Measurements from ENCODE around the gene RITA1. TPM values are rescaled to one million over a fixed set of nuclear protein-coding genes. Genes with fewer than 3 reads are reported as not detected.

Gene RITA1
- total RNA-seq, 1 donor from 2014 or later = 15.5 TPM

DNA sequence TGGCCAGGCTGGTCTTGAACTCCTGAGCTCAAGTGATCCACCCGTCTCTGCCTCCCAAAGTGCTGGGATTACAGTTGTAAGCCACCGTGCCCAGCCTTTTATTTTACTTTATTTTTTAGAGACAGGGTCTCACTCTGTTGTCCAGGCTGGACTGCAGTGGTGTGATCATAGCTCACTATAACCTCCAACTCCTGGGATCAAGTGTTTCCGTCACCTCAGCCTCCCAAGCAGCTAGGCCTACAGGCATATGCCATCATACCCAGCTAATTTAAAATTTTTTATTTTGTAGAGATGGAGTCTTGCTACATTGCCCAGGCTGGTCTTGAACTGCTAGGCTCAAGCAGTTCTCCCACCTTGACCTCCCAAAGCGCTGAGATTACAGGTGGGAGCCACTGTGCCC, 39.4 kb downstream of the RITA1 start:
- no peak for DNase-seq (ENCODE audit: low spot score)
- H3K27ac Mint-ChIP-seq (ENCODE audit: unreplicated experiment) = no peak overlapping the region
- TF ChIP-seq CTCF (IDR thresholded peaks at IDR 0.05) = no peak
- peaks cover under 1% of the 10 kb centered on the region for H3K36me3 Mint-ChIP-seq (ENCODE audit: low read depth)
- H3K4me3 Mint-ChIP-seq (ENCODE audit: unreplicated experiment) = no peak overlapping the region
- H3K27me3 Mint-ChIP-seq (ENCODE audit: low read depth) = no peaks in the 10 kb centered on the region
- H3K9me3 Mint-ChIP-seq (ENCODE audit: low read depth) = no peaks in the 10 kb centered on the region
- H3K4me1 Mint-ChIP-seq (ENCODE audit: low read depth) = peaks cover 59% of the 10 kb centered on the region

GRCh38 chr12:113226696-113227568, 41.4 kb downstream of the RITA1 start:
- H3K4me3 Mint-ChIP-seq (ENCODE audit: unreplicated experiment) = no peak overlapping the region
- H3K9me3 Mint-ChIP-seq (ENCODE audit: low read depth) = no peaks in the 10 kb centered on the region
- H3K27me3 Mint-ChIP-seq (ENCODE audit: low read depth) = no peaks in the 10 kb centered on the region
- H3K4me1 Mint-ChIP-seq (ENCODE audit: low read depth) = peaks cover 65% of the 10 kb centered on the region
- TF ChIP-seq CTCF (IDR thresholded peaks at IDR 0.05) = no peak
- H3K36me3 Mint-ChIP-seq (ENCODE audit: low read depth) = peaks cover 2% of the 10 kb centered on the region
- H3K27ac Mint-ChIP-seq (ENCODE audit: unreplicated experiment) = peak overlapping the region; percentile 74
- DNase-seq (ENCODE audit: low spot score) = peak; percentile 34

DNA sequence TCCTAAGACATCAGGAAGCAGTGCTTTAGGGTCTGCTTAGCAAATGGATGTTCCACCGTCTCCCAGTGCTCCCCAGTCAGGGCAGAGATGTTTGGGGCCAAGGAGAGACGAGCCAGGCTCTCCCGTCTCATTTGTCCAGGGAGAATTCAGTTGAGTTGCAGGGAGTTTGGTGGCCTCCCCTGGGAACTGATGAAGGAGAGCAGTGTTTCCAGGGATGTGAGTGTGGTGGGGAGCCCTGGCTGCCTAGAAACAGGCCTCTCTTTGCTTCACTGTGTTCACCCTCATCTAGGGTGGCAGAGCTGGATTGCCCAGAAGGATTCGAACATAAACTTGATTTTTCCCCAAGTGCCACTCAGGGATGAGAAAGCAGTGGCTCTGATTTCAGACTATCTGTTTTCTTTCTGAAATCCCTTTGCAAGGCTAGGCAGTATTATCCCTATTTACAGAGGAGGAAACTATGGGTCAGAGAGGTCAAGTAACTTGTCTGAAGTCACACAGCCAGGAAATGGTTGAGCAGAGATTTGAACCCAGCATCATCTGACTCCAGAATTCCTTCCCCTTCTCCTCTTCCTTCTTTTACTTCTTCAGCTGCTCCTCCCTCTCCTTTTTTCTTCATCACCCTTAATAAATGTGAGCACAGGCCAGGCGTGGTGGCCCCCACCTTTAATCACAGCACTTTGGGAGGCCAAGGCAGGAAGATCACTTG, 42.3 kb downstream of the RITA1 start:
- Mint-ChIP-seq H3K36me3 (ENCODE audit: low read depth) (peaks cover 2% of the 10 kb centered on the region), H3K4me1 (ENCODE audit: low read depth) (peaks cover 65% of the 10 kb centered on the region), H3K9me3 (ENCODE audit: low read depth) (no peaks in the 10 kb centered on the region), H3K4me3 (ENCODE audit: unreplicated experiment) (no peak overlapping the region), H3K27ac (ENCODE audit: unreplicated experiment) (peak overlapping the region; percentile 51), H3K27me3 (ENCODE audit: low read depth) (no peaks in the 10 kb centered on the region)
- DNase-seq (ENCODE audit: low spot score) = peak; percentile 42
- no peak for TF ChIP-seq CTCF (IDR thresholded peaks at IDR 0.05)

DNA sequence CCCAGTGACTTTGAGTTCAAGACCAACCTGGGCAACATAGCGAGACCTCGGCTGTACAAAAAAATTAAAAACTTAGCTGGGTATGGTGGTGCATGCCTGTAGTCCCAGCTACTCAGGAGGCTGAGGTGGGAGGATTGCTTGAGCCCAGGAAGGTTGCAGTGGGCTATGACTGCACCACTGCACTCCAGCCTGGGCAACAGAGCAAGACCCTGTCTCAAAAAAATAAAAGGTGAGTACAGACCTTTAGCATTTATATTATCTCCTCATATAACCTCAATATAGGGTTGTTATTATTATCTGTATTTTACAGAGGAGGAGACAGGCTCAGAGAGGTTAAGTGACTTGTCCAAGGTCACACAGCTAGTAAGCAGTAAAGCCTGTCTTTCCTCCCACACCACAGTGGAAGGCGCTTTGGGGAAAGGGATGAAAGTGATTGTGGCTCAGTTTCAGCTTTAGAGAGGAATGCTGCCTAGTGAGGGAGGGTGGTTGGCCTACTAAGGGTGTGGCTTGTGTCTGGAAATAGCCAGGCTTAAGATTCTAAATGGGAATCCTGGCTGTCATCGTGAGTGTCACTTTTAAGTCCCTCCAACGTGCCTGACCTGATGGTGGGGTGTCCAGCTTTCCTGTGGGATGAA, 43.0 kb downstream of the RITA1 start:
- TF ChIP-seq CTCF (IDR thresholded peaks at IDR 0.05) = no peak
- Mint-ChIP-seq H3K4me3 (ENCODE audit: unreplicated experiment) (no peak overlapping the region), H3K36me3 (ENCODE audit: low read depth) (peaks cover 2% of the 10 kb centered on the region), H3K27me3 (ENCODE audit: low read depth) (no peaks in the 10 kb centered on the region), H3K27ac (ENCODE audit: unreplicated experiment) (peak overlapping the region; percentile 90), H3K4me1 (ENCODE audit: low read depth) (peaks cover 65% of the 10 kb centered on the region), H3K9me3 (ENCODE audit: low read depth) (no peaks in the 10 kb centered on the region)
- no peak for DNase-seq (ENCODE audit: low spot score)
